Pons (tissue), 1 donor: ENCODE data around the gene ERBB4.
"Not testable (repeated sequence)": the region's sequence is repeated elsewhere in the genome, so short reads cannot be mapped to it uniquely, and the experiment has no call there.

Experiments used
- DNase-seq: peaks from one replicate; pipeline ENCODE4 v3.0.0-alpha.2; 2016; ENCODE audit warnings: low spot score

Gene ERBB4

DNA sequence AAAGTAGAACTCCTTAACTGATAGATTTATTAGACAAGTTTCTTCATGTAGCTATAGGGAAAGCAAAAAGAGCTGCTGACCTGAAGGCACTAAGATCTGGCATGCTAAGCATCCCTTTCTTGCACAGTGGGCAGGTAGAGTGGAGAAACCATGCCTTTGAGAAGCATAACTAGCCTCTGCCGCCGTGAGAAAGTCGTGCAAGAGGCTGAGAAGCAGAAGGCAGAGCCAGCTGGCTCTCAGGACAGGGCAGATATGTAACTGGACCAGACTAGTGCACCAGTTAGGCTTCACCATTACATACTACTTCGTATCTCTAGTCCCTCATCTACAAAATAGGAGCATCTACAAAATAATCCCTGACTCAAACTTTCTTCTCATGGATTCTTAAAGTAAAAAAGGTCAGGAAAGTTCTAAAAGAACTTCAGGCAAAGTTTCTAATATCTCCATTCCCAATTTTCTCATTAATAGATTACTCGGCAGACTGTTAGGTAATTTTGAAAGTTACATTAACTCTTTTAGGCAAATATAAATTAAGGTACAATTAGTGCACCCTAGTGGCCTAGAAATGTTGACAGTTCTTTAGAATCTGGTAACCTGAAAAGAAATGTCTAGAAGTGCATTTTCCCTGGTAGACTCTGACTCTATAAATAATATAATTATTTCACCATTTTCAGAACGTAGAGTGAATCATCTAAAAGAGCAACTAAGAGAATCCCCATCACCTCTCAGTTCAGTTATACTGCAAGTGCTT, 10.3 kb downstream of the ERBB4 start:
- DNase-seq, result peak; percentile 34

DNA sequence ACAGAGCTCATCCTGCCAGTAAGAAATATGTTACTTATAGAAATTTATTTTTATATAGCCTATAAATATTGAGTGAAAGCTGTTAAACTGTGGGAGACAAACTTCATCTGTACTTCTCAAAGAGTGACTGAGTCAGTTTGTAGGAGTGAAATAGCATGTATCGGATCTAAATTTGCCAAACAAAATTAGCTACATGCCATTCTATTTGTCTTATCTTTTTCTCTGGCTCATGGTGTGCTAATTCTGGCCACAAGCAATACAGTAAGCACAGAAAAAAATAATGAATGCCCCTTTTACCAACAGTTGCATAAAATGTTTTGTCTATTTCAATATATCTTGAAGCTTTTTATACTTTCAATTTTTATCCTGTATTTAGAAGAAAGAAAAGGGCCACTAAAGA, 12.5 kb downstream of the ERBB4 start:
- no peak for DNase-seq

DNA sequence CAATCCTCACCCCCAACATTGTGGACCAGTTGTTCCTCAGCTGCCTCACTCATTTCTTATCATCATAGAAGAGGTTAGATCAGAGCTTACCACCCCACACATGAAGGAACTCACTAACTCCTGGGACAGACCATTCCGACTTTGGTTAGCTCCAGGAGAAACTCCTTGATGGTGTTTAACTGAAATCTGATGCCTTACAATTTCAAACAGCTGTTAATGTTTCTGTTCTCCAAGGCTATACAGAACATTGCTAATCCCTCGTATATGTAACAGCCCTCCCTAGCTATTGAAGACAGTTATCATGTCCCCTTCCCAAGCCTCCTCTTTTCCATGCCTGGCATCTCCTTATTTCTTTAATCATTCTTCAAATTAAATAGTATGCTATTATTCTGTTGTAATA, 14.8 kb downstream of the ERBB4 start:
- no peak for DNase-seq

DNA sequence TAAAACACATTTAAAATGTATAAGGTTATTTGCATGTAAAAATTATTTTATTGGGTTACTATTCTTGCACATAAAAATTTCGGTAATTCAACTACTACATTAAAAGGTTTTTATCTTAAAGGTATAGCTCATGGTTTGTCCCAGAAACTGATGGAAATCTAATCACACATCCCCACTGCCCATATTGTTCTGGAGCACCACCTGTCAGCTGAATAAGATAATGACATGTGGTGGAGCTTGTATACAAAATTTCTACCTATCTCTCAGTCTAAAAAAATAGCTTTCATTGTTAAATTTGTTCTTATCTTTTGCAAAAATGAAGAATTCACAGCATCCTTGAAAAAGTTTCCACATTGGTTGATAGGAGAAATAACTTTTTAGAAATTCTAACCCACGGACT, 18.3 kb downstream of the ERBB4 start:
- peak; percentile 52 for DNase-seq

- no peak for DNase-seq
Observed at GRCh38 chr2:212517693-212518092, 20.9 kb downstream of the ERBB4 start.

DNA sequence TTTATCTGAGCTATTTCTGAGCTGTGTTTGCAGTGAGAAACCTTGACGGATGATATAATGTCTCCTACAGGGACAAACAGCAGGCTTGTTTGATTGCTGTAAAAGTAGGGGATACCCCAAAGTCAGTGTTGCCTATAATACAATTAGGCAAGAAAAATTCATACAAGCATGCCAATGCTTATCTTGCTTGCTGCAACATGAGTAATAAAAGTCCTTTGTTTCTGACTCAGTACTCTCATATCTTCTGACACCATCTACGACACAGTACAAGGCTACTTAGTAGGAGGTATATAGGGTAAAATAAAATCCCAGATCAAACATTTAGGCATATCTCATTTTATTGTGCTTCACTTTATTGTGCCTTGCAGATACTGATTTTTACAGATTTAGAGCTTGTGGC, 33.0 kb downstream of the ERBB4 start:
- no peak for DNase-seq

- DNase-seq, result no peak
Observed at GRCh38 chr2:212495046-212495445, 43.6 kb downstream of the ERBB4 start.

GRCh38 chr2:212494418-212495020, 44.1 kb downstream of the ERBB4 start:
- DNase-seq, result no peak

- DNase-seq, result no peak
Observed at GRCh38 chr2:212489719-212490346, 48.8 kb downstream of the ERBB4 start.

- DNase-seq, result peak; percentile 26
Observed at GRCh38 chr2:212488611-212489010, 50.0 kb downstream of the ERBB4 start.

GRCh38 chr2:212484563-212485080, 54.0 kb downstream of the ERBB4 start:
- DNase-seq, result no peak

- DNase-seq, result no peak
Observed at GRCh38 chr2:212480447-212480846, 58.2 kb downstream of the ERBB4 start.

DNA sequence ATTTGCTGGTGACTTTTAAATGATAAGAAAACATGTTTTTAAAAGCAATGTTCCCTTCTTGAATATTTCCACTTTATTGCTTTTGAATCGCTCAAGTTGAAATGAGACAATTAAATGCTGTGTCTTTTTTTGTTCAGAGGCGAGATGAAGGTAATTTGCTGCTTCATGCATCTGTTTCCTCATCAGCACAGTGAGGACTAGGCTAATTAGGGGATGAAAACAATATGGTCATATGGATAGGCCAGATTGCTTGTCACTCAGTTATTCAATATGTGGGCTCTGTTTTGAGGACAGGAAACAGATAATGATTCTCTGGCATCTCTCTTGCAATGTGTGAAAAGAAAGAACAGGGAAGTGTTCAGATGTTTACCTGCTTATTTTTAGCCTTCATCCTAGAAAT, 61.0 kb downstream of the ERBB4 start:
- no peak for DNase-seq

GRCh38 chr2:212473211-212473610, 65.4 kb downstream of the ERBB4 start:
- DNase-seq, result no peak

- DNase-seq, result not testable (repeated sequence)
Observed at GRCh38 chr2:212467551-212467950, 71.1 kb downstream of the ERBB4 start.

DNA sequence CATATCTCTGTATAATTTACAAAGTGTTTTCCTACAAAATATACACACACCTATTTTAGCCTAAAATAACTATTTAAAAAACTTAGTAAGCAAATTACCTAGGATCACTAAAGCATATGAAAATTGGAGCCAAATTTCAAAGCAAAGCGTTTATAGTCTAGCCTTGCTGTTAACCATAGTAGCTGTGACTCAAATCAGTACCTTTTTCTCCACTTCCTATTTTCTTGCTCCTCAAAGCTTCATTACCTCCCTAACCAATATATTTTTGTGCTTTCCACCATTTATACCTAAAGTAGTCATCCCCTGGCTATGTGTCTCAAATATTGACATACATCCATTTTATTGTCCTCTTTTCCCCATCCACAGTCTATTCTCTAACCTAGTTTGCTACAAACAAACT, 73.1 kb downstream of the ERBB4 start:
- no peak for DNase-seq

DNA sequence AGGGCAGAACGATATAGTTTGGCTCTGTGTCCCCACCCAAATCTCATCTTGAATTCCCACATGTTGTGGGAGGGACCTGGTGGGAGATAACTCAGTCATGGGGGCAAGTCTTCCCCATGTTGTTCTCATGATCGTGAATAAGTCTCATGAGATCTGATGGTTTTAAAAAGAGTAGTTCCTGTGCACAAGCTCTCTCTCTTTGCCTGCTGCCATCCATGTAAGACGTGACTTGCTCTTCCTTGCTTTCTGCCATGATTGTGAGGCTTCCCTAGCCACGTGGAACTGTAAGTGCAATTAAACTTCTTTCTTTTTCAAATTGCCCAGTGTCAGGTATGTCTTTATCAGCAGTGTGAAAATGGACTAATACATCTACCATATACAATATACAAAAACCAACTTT, 76.9 kb downstream of the ERBB4 start:
- not testable (repeated sequence) for DNase-seq

- no peak for DNase-seq
Observed at GRCh38 chr2:212454149-212454548, 84.5 kb downstream of the ERBB4 start.

DNA sequence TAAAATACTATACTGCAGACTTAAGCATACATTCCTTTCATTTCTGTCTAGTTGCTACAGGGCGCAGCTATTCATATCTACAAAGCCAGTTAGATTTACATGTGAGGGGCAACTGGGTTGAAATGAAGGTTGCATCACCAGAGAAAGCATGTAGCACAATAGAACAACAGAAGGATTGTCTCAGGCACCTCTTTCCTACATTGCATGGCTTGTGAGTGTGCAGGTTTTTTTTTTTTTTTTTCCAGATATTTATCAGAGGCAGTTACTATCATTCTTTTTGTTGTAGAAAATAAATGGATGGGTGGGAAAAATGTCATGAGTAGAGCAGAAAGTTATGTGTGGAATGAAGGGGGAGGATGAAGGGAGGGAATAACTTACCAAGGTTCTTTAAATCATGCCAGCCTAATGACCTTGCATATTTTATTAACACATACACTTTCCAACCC, 86.8 kb downstream of the ERBB4 start:
- peak; percentile 41 for DNase-seq

DNA sequence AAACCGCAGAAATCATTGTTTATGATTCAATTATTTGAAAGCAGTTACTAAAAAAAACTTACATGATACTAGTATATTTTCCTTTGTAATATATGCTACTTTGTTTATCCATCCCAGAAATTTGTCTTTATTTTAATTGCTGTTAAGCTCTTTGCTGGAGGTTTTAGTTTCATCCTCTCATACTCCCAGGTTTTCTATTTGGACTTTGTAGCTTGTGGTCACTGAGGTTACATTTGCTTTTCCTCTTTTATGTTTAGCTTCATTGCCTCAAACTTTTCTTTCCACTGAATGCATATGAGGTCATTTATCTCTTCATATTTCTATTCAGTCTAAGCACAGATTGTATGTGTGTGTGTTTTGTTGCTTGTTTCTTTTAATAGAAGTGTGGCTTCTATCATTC, 89.9 kb downstream of the ERBB4 start:
- DNase-seq, result no peak

DNA sequence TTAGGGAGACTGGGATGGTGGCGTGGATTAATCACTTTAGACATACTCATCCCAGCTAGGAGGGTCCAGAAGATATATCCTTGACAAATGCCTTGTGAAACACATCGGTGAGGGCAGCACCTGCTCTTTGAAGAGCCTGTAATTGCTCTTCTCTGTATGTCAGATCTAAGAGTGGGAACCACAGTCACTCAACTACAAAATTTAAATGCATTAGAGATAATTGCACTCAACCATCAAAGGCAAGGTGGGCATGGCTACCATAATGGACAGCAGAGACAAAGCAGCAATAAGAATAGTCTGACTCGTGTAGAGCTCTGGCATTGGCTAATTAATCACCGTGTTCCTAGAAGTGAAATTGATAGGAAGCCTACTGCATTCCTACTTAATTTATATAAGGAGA, 96.8 kb downstream of the ERBB4 start:
- no peak for DNase-seq

DNA sequence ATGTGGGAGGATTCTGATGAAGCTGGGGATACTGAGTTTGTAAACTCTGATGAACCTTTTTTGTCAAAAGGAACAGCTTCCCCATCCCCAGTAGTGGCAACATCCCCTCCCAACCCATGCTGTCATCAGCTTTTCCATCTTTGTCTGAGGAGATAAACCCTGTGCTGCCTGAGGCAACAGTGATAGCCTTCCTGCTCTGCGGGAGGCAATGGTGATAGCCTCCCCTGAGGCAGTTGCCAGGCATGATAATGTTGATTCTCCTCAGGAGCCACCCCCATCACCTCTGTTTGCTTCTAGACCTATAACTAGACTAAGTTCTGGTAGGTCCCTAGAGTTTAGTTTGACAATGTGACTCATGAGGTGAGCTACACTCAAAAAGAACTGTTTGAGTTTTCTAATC, 97.5 kb downstream of the ERBB4 start:
- no peak for DNase-seq
